ENCODE results near the gene UPF2.

GRCh38 chr10:11959966-11960365, 82.6 kb downstream of the UPF2 start:
- TF ChIP-seq POLR2A (IDR thresholded peaks at IDR 0.05; ENCODE audit: low read length) (no peak), GATA1 (IDR thresholded peaks at IDR 0.05; ENCODE audit: low read depth, low read length) (no peak)
